Activated CD8-positive, alpha-beta T cell treated with anti-CD3 and anti-CD28 coated beads for 36 hours (primary cell): ENCODE results near the gene SDSL. TPM values are rescaled to one million over a fixed set of nuclear protein-coding genes. Genes with fewer than 3 reads are reported as not detected.

Experiments used
- ATAC-seq: fragments of 200-7000 bp; cut with Tn5 transposase; one replicate; pipeline ENCODE4 v1.10.0; 2021; ENCODE audit warnings: mild to moderate bottlenecking, moderate library complexity
- CTCF ChIA-PET: fragments of 350-600 bp; sonication (Branson Sonifier 250); formaldehyde crosslinking; loops from one replicate; lab custom pipeline; 2021; ENCODE audit warnings: antibody characterized with exemption; lab: Charles Lee
- POLR2A ChIA-PET: fragments of 350-600 bp; sonication (Branson Sonifier 250); formaldehyde crosslinking; loops from one replicate; lab custom pipeline; 2021; ENCODE audit warnings: antibody characterized with exemption; lab: Charles Lee
- DNase-seq: peaks from one replicate; pipeline ENCODE4 v3.0.0-alpha.2; 2020
- H3K27ac Mint-ChIP-seq: one replicate; pipeline ENCODE4 v1.8.0; 2021; ENCODE audit warnings: mild to moderate bottlenecking, mixed read lengths
- H3K27me3 Mint-ChIP-seq: one replicate; pipeline ENCODE4 v1.8.0; 2021; ENCODE audit warnings: mixed read lengths
- H3K36me3 Mint-ChIP-seq: one replicate; pipeline ENCODE4 v1.8.0; 2021; ENCODE audit warnings: low read depth, mixed read lengths
- H3K4me1 Mint-ChIP-seq: one replicate; pipeline ENCODE4 v1.8.0; 2021; ENCODE audit warnings: low read depth, mixed read lengths
- H3K4me3 Mint-ChIP-seq: one replicate; pipeline ENCODE4 v1.8.0; 2021; ENCODE audit warnings: mild to moderate bottlenecking, moderate library complexity, mixed read lengths
- H3K9me3 Mint-ChIP-seq: one replicate; pipeline ENCODE4 v1.8.0; 2021; ENCODE audit warnings: mixed read lengths
- intact Hi-C: fragments of 100-400 bp; cut with micrococcal nuclease; formaldehyde crosslinking; loops from one replicate; pipeline ENCODE4 v1.10.0; 2022
- total RNA-seq, 2 experiments: library from RNA; stranded (reverse); gene quantifications; one replicate each; pipeline ENCODE4 v1.2.3, GENCODE V29; 2021
- TF ChIP-seq, protein P1 (sequence below): fragments of 200-600 bp; IDR thresholded peaks from one replicate; pipeline ENCODE4 v1.8.0; 2022; ENCODE audit warnings: antibody characterized with exemption, mild to moderate bottlenecking

The SDSL gene
- total RNA-seq, 2 experiments from 2014 or later = not detected

DNA sequence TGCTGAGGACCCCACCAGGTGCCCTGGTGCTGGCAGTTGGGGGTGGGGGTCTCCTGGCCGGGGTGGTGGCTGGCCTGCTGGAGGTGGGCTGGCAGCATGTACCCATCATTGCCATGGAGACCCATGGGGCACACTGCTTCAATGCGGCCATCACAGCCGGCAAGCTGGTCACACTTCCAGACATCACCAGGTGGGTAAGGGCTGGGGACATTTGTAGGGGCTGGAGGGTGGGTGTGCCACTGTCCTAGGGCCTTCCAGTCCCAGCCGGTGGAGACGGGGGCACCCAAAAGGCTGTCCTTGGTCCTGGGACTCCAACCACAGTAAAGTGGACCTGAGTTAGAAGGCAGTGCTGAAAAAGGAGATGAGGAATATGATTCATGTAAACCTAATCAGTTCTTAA lies 13.2 kb downstream of the SDSL start:
- Mint-ChIP-seq H3K36me3 (no peaks in the 10 kb centered on the region), H3K4me3 (no peak overlapping the region), H3K9me3 (no peaks in the 10 kb centered on the region), H3K27me3 (peaks cover 8% of the 10 kb centered on the region), H3K4me1 (no peaks in the 10 kb centered on the region), H3K27ac (no peak overlapping the region)
- intact Hi-C loops = no loop called here
- TF ChIP-seq, protein P1, sequence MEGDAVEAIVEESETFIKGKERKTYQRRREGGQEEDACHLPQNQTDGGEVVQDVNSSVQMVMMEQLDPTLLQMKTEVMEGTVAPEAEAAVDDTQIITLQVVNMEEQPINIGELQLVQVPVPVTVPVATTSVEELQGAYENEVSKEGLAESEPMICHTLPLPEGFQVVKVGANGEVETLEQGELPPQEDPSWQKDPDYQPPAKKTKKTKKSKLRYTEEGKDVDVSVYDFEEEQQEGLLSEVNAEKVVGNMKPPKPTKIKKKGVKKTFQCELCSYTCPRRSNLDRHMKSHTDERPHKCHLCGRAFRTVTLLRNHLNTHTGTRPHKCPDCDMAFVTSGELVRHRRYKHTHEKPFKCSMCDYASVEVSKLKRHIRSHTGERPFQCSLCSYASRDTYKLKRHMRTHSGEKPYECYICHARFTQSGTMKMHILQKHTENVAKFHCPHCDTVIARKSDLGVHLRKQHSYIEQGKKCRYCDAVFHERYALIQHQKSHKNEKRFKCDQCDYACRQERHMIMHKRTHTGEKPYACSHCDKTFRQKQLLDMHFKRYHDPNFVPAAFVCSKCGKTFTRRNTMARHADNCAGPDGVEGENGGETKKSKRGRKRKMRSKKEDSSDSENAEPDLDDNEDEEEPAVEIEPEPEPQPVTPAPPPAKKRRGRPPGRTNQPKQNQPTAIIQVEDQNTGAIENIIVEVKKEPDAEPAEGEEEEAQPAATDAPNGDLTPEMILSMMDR = no peak
- ChIA-PET CTCF (interaction anchor here (1.9 kb wide), 1 partner anchor 10 kb away, joined by 5 read pairs; no protein-coding TSS in a partner anchor), POLR2A (no interaction called here)
- ATAC-seq (no peak), DNase-seq (no peak)

DNA sequence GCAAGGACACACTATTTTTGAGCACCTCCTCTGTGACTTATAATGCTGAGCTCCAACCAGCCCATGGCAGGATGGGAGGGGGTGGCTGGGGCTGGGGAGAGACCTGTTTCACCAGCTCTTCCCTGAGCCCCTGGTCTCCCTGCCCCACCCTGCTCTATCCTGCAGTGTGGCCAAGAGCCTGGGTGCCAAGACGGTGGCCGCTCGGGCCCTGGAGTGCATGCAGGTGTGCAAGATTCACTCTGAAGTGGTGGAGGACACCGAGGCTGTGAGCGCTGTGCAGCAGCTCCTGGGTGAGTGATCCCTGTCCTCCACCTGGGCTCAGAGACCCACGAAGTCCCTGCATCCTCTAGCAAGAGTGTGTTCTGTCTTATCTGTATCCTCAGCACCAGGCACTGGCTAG lies 14.4 kb downstream of the SDSL start:
- Mint-ChIP-seq H3K9me3 (no peaks in the 10 kb centered on the region), H3K4me3 (no peak overlapping the region), H3K27ac (no peak overlapping the region), H3K36me3 (no peaks in the 10 kb centered on the region), H3K27me3 (peaks cover 5% of the 10 kb centered on the region), H3K4me1 (no peaks in the 10 kb centered on the region)
- POLR2A ChIA-PET = no interaction called here
- intact Hi-C loops = no loop called here
- CTCF ChIA-PET = no interaction called here
- TF ChIP-seq, protein P1 = no peak
- ATAC-seq = no peak
- no peak for DNase-seq

DNA sequence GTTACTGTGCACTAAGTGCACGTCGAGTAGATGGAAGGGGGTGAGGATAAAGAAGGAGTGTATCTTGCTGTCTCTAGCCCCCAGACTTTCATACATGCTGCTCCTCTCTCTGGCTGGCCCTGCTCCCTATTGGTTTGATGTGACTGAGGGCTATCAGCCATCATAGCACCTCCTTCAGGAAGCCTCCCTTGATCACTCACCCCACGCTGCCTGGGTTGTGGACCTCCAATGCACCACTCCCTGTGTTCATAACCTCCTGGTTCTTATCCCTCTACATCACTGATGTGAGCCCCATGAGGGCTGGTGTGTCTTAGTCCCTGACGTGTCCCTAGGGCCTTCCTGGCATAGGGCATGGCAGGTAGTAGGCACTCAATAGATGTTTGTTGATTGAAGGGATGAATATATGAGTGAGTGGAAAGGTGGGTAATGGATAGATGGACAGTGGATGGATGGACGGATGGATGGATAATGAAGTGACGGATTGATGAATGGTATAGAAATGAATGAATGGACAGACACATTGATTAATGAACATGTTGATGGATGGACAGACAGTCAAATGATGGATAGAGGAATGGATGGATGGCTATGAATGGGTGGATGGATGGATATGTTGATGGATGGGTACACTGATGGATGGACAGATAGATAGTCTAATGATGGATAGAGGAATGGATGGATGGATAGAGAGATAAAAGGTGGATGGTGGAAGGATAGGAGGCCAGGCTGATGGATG lies 15.0 kb downstream of the SDSL start:
- Mint-ChIP-seq H3K9me3 (no peaks in the 10 kb centered on the region), H3K27me3 (peaks cover 5% of the 10 kb centered on the region), H3K4me1 (no peaks in the 10 kb centered on the region), H3K27ac (no peak overlapping the region), H3K36me3 (no peaks in the 10 kb centered on the region), H3K4me3 (no peak overlapping the region)
- no peak for ATAC-seq
- ChIA-PET POLR2A (no interaction called here), CTCF (no interaction called here)
- TF ChIP-seq, protein P1 = no peak
- intact Hi-C loops = no loop called here
- DNase-seq = no peak

DNA sequence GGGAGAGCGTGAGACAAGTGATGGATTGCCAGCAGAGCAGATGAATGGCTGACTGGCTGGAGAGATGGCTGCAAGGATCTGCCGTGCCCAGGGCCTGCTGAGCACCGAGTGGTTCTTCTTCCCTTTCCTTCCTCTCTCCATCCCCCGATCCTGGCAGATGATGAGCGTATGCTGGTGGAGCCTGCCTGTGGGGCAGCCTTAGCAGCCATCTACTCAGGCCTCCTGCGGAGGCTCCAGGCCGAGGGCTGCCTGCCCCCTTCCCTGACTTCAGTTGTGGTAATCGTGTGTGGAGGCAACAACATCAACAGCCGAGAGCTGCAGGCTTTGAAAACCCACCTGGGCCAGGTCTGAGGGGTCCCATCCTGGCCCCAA lies 15.5 kb downstream of the SDSL start:
- POLR2A ChIA-PET = no interaction called here
- DNase-seq = no peak
- no peaks in the 10 kb centered on the region for H3K36me3 Mint-ChIP-seq
- H3K27ac Mint-ChIP-seq = no peak overlapping the region
- no peaks in the 10 kb centered on the region for H3K9me3 Mint-ChIP-seq
- no peak for ATAC-seq
- no peak overlapping the region for H3K4me3 Mint-ChIP-seq
- intact Hi-C loops = no loop called here
- H3K4me1 Mint-ChIP-seq = no peaks in the 10 kb centered on the region
- peaks cover 5% of the 10 kb centered on the region for H3K27me3 Mint-ChIP-seq
- TF ChIP-seq, protein P1 = no peak
- CTCF ChIA-PET = no interaction called here

DNA sequence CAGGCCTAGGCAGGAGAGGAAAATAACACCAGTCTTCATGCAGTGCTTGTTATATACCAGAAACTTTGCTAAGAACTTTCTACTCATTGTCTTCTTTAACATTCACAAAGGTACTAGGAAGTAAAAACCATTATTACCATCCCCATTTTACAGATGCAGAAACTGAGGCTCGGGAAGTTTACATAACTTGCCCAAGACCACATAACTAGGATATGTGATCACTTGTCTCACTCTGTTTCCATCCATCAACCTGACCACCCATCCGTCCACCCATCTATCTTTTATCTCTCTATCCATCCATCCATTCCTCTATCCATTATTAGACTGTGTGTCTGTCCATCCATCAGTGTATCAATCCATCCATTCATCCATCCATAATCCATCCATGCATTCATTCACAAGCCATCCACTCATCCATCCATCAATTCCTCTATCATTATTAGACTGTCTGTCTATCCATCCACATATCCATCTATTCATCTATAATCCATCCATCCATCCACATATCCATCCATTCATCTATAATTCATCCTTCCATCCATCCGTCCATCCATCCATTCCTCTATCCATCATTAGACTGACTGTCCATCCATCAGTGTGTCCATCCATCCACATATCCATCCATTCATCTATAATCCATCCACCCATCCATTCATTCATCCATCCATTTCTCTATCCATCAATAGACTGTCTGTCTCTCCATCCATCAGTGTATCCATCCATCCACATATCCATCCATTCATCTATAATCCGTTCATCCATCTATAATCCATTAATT lies 16.5 kb downstream of the SDSL start:
- DNase-seq (no peak), ATAC-seq (no peak)
- Mint-ChIP-seq H3K9me3 (no peaks in the 10 kb centered on the region), H3K27me3 (peaks cover 8% of the 10 kb centered on the region), H3K4me3 (no peak overlapping the region), H3K27ac (no peak overlapping the region), H3K4me1 (no peaks in the 10 kb centered on the region), H3K36me3 (no peaks in the 10 kb centered on the region)
- ChIA-PET POLR2A (no interaction called here), CTCF (no interaction called here)
- intact Hi-C loops = no loop called here
- TF ChIP-seq, protein P1 = no peak
